ENCODE measurements around the gene GRIA3.

Gene GRIA3

DNA sequence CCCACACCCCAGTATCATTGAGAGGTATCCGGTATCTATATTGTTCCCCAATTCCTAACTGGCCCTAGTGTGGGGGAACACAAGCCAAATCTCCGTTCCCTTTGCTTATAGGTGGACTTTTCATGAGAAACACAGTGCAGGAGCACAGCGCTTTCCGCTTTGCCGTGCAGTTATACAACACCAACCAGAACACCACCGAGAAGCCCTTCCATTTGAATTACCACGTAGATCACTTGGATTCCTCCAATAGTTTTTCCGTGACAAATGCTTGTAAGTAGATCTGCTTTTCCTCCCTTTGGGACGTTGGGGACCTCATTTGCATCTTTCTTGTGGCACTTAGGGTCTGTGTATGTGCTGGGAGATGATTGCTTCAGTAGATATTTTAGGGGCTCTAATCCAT lies 1.6 kb downstream of the GRIA3 start:
- no peaks in the 10 kb centered on the region for H3K36me3 ChIP-seq (replicated peaks)
- no peak for DNase-seq
- peak overlapping the region; percentile 56 for H3K4me3 ChIP-seq (ENCODE audit: low read depth, low read length)
- no peak overlapping the region for H3K27ac ChIP-seq
- H3K27me3 ChIP-seq (replicated peaks): no peaks in the 10 kb centered on the region
- in situ Hi-C loops (cut with HindIII; ENCODE audit: low pct_ligation_motif_present, low sequenced_read_pairs): no loop called here
- TF ChIP-seq, protein P1, sequence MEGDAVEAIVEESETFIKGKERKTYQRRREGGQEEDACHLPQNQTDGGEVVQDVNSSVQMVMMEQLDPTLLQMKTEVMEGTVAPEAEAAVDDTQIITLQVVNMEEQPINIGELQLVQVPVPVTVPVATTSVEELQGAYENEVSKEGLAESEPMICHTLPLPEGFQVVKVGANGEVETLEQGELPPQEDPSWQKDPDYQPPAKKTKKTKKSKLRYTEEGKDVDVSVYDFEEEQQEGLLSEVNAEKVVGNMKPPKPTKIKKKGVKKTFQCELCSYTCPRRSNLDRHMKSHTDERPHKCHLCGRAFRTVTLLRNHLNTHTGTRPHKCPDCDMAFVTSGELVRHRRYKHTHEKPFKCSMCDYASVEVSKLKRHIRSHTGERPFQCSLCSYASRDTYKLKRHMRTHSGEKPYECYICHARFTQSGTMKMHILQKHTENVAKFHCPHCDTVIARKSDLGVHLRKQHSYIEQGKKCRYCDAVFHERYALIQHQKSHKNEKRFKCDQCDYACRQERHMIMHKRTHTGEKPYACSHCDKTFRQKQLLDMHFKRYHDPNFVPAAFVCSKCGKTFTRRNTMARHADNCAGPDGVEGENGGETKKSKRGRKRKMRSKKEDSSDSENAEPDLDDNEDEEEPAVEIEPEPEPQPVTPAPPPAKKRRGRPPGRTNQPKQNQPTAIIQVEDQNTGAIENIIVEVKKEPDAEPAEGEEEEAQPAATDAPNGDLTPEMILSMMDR (IDR thresholded peaks at IDR 0.05; ENCODE audit: low read depth, low read length, missing control alignments): no peak

DNA sequence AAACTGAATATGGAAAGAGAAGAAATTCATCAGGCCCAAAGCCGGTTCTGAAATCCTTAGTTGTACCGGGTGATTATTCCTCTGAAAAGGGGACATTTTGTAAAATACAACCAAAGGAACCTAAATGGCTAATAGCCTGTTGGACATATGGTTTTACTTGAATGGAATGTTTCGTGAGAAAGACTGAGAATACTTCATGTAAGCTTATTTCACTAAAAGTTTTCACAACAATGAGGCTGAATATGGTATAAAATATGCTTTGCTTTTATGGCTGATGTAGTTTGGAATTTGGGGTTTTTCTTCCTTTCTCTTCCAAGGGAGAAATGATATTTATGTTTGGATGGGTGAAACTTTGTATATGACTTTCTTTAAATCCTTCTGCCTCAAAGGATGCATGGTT lies 2.7 kb downstream of the GRIA3 start:
- Histone ChIP-seq H3K4me3 (ENCODE audit: low read depth, low read length) (no peak overlapping the region), H3K27ac (no peak overlapping the region), H3K27me3 (replicated peaks) (no peaks in the 10 kb centered on the region), H3K36me3 (replicated peaks) (no peaks in the 10 kb centered on the region)
- DNase-seq: no peak
- TF ChIP-seq, protein P1 (IDR thresholded peaks at IDR 0.05; ENCODE audit: low read depth, low read length, missing control alignments): no peak
- in situ Hi-C loops (cut with HindIII; ENCODE audit: low pct_ligation_motif_present, low sequenced_read_pairs): no loop called here

DNA sequence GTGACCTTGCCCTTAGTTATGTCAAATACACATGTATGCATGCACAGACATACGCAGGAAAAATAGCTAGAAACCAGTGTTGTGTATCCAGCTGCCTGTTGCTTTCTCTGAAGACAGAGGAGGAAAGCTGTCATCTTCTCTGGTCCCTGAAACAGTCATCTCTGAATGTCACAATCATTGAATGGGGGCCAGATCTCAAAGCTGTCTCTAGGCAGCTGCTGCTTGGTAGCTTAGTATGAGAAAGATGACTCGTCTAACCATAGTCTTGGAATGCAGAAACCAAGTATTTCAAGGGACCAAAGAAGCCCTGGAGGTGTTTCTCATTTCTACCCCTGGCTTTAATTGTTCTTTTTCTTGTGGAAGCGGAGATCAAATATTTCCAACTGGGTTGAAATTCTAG lies 4.0 kb downstream of the GRIA3 start:
- Histone ChIP-seq H3K27ac (no peak overlapping the region), H3K4me3 (ENCODE audit: low read depth, low read length) (no peak overlapping the region), H3K36me3 (replicated peaks) (no peaks in the 10 kb centered on the region), H3K27me3 (replicated peaks) (no peaks in the 10 kb centered on the region)
- TF ChIP-seq, protein P1 (IDR thresholded peaks at IDR 0.05; ENCODE audit: low read depth, low read length, missing control alignments): no peak
- DNase-seq: no peak
- in situ Hi-C loops (cut with HindIII; ENCODE audit: low pct_ligation_motif_present, low sequenced_read_pairs): no loop called here

DNA sequence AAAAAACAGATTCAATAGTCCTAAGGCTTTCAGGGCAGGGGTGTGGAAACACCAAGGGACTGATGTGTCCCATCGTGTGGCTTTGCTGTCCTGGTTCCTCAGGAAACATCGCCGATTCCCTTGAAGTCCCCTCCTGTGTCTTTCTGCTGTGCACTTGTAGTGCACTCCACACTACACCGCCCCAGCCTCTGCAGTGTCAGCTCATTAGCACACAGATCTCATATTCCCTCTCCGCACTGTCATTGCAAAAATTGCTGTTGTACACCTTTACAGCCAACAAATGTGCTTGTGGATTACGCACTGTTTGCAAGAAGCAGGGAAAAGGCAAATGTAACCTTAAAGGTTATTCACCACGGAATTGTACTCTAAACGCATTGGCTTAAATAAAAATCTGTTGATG lies 5.3 kb downstream of the GRIA3 start:
- TF ChIP-seq, protein P1 (IDR thresholded peaks at IDR 0.05; ENCODE audit: low read depth, low read length, missing control alignments): no peak
- no peak overlapping the region for H3K27ac ChIP-seq
- no peaks in the 10 kb centered on the region for H3K36me3 ChIP-seq (replicated peaks)
- no peaks in the 10 kb centered on the region for H3K27me3 ChIP-seq (replicated peaks)
- in situ Hi-C loops (cut with HindIII; ENCODE audit: low pct_ligation_motif_present, low sequenced_read_pairs): no loop called here
- H3K4me3 ChIP-seq (ENCODE audit: low read depth, low read length): no peak overlapping the region
- no peak for DNase-seq

DNA sequence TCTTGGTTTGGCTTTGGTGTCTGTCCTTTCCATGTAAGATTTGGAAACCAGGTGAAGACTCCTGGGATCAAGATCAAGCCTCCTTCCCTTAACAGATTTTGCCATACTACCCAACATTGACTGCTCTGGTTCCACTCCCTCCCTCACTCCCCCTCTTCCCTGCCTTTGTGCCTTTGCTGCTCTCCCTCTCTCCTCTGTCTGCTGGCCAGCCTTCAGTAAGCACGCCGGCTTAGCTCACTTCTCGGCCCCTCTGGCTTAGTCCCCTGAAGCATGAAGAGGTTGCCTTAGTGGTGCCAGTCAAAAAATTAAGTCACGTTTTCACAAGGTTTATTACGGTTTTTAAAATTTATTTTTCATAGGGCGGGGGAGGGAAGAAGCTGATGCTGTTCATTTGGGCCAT lies 6.0 kb downstream of the GRIA3 start:
- no peak overlapping the region for H3K27ac ChIP-seq
- H3K36me3 ChIP-seq (replicated peaks): no peaks in the 10 kb centered on the region
- DNase-seq: no peak
- TF ChIP-seq, protein P1 (IDR thresholded peaks at IDR 0.05; ENCODE audit: low read depth, low read length, missing control alignments): no peak
- no peaks in the 10 kb centered on the region for H3K27me3 ChIP-seq (replicated peaks)
- in situ Hi-C loops (cut with HindIII; ENCODE audit: low pct_ligation_motif_present, low sequenced_read_pairs): no loop called here
- H3K4me3 ChIP-seq (ENCODE audit: low read depth, low read length): no peak overlapping the region

DNA sequence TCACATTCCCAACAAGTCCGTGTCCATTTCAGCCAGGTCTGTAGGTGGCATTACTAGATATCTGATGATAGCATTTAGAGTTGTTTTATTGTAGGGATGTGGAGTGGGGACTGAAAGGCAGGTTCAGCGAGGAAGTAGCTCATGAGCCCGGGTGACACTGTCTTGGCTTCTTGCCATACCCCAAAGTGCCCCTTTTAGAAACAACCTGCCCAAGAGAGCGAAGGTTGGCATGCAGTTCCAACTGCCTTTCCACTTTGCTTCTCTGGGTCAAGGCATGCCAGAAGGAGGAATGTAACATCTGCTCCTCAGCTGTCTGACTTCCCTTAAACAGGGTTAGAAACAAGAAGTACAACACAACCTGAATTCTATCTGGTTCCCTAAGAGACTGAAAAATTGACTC lies 9.0 kb downstream of the GRIA3 start:
- DNase-seq: no peak
- in situ Hi-C loops (cut with HindIII; ENCODE audit: low pct_ligation_motif_present, low sequenced_read_pairs): no loop called here
- H3K27me3 ChIP-seq (replicated peaks): no peaks in the 10 kb centered on the region
- H3K36me3 ChIP-seq (replicated peaks): no peaks in the 10 kb centered on the region
- no peak overlapping the region for H3K4me3 ChIP-seq (ENCODE audit: low read depth, low read length)
- TF ChIP-seq, protein P1 (IDR thresholded peaks at IDR 0.05; ENCODE audit: low read depth, low read length, missing control alignments): no peak
- no peak overlapping the region for H3K27ac ChIP-seq

Data from brain microvascular endothelial cell (primary cell).